Panc1 (cell line): Measurements from ENCODE around the gene CCL16. TPM values are rescaled to one million over a fixed set of nuclear protein-coding genes. Genes with fewer than 3 reads are reported as not detected.

Source experiments
- ATAC-seq: fragments of 200-7000 bp; cut with Tn5 transposase; 2 replicates; pipeline ENCODE4 v1.9.1; 2020; ENCODE audit warnings: mild to moderate bottlenecking, moderate library complexity
- BruUV-seq: library from RNA; stranded (reverse); fragments of 400-500 nt; replicated peaks from 2 replicates; lab custom pipeline; 2021; lab: Mats Ljungman, UMichigan
- CTCF ChIA-PET: fragments of 300-600 bp; sonication (Branson Sonifier 250); formaldehyde crosslinking; loops from one replicate; lab custom pipeline; 2022; ENCODE audit warnings: antibody characterized with exemption; lab: Charles Lee
- POLR2A ChIA-PET: fragments of 300-600 bp; sonication (Branson Sonifier 250); formaldehyde crosslinking; loops from one replicate; lab custom pipeline; 2022; ENCODE audit warnings: antibody characterized with exemption; lab: Charles Lee
- DNase-seq: peaks from one replicate; pipeline ENCODE4 v3.0.0-alpha.2; 2010; ENCODE audit warnings: low read depth, low spot score
- H3K27ac ChIP-seq: 2 replicates; pipeline ENCODE4 v1.5.1; 2011; ENCODE audit warnings: mild to moderate bottlenecking, low read length, inconsistent platforms
- H3K27me3 ChIP-seq: fragments of 200-500 bp; sonication (Bioruptor generic); 2 replicates; pipeline ENCODE4 v1.6.0; 2014; ENCODE audit warnings: low read length, inconsistent platforms; ENCODE audit not compliant: control insufficient read depth, insufficient read depth
- H3K36me3 ChIP-seq: fragments of 200-500 bp; sonication (Bioruptor generic); 2 replicates; pipeline ENCODE4 v1.5.1; 2014; ENCODE audit warnings: inconsistent platforms, mild to moderate bottlenecking, low read length, moderate library complexity; ENCODE audit not compliant: control insufficient read depth, insufficient read depth
- H3K4me1 ChIP-seq: 2 replicates; pipeline ENCODE4 v1.5.1; 2011; ENCODE audit warnings: inconsistent platforms, mild to moderate bottlenecking, low read length, moderate library complexity; ENCODE audit not compliant: control insufficient read depth, insufficient read depth
- H3K4me3 ChIP-seq, 2 experiments: 2 replicates each; pipeline ENCODE4 v1.5.1; 2011 to 2012; ENCODE audit warnings: low read depth in 2 of 2, low read length in 2 of 2, mild to moderate bottlenecking in 2 of 2, inconsistent platforms in 1 of 2, moderate library complexity in 1 of 2
- H3K9me3 ChIP-seq: fragments of 200-500 bp; sonication (Bioruptor generic); 2 replicates; pipeline ENCODE4 v1.5.1; 2014; ENCODE audit warnings: low read depth, mild to moderate bottlenecking, inconsistent platforms, low read length, moderate library complexity; ENCODE audit not compliant: control insufficient read depth, insufficient read depth
- CTCF ChIP-seq: fragments of 450-650 bp; IDR thresholded peaks from 2 replicates; pipeline ENCODE4 v1.5.1; 2017; ENCODE audit warnings: mild to moderate bottlenecking
- POLR2AphosphoS5 ChIP-seq: IDR thresholded peaks from 2 replicates; pipeline ENCODE4 v1.6.1; 2012; ENCODE audit warnings: mild to moderate bottlenecking, low read depth, low read length, moderate library complexity
- SIN3A ChIP-seq: IDR thresholded peaks from 2 replicates; pipeline ENCODE4 v1.6.1; 2012; ENCODE audit warnings: low read depth, mild to moderate bottlenecking, low read length, moderate library complexity, borderline replicate concordance; ENCODE audit not compliant: insufficient read depth
- TCF7L2 ChIP-seq: IDR thresholded peaks from 2 replicates; pipeline ENCODE4 v1.6.1; 2011; ENCODE audit warnings: mild to moderate bottlenecking, low read depth, low read length, inconsistent platforms
- in situ Hi-C: cut with HindIII; loops from 2 replicates; pipeline ENCODE4 v1.10.0; 2016; ENCODE audit warnings: low sequenced_read_pairs, low pct_unique_long_range_greater_than_20kb
- intact Hi-C: fragments of 100-400 bp; cut with micrococcal nuclease; formaldehyde crosslinking; loops from one replicate; pipeline ENCODE4 v1.10.0; 2022; ENCODE audit not compliant: unreplicated experiment
- total RNA-seq: library from RNA; stranded (reverse); gene quantifications from one replicate; pipeline ENCODE4 v1.2.1, GENCODE V29; 2021; ENCODE audit not compliant: unreplicated experiment
- TF ChIP-seq, protein P1 (sequence below), 2 experiments: IDR thresholded peaks; 2 replicates each; pipeline ENCODE4 v1.6.1; 2011 to 2012; ENCODE audit warnings: low read depth in 2 of 2, control low read depth in 1 of 2, low read length in 1 of 2, mild to moderate bottlenecking in 1 of 2, moderate library complexity in 1 of 2; ENCODE audit not compliant: insufficient read depth in 1 of 2

Gene CCL16
- total RNA-seq, 1 experiment from 2014 or later, result not detected

DNA sequence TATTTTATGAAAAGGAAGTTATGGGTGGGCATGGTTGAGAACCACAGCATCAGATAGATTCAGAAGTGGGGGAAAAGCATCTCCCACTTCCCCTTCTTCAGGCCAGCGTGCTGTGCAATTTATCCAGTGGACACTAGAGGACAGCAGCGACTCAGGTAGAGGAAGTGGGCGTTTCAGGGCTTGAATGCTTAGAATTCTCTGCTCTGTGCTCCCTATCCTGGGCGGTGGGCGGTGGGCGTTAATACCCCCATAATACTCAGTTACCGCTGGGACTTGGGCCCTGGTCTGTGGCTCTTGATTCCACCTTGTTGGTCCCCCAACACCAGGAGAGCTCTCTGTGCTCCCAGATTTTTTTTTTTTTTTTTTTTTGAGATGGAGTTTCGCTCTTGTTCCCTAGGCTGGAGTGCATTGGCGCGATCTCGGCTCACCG, 34.1 kb downstream of the CCL16 start:
- peak; percentile 90 for ATAC-seq
- no peaks in the 10 kb centered on the region for H3K36me3 ChIP-seq
- in situ Hi-C loops, result no loop called here
- H3K27ac ChIP-seq, result no peak overlapping the region
- H3K4me3 ChIP-seq, result peak overlapping the region; percentile 38 to 57
- TF ChIP-seq CTCF, result peak; percentile 98
- no peak for TF ChIP-seq TCF7L2
- H3K9me3 ChIP-seq, result no peaks in the 10 kb centered on the region
- no TSS peak for BruUV-seq
- DNase-seq, result peak; percentile 64
- intact Hi-C loops, result no loop called here
- no peaks in the 10 kb centered on the region for H3K4me1 ChIP-seq
- CTCF ChIA-PET, result interaction anchor here (0.6 kb wide), 1 partner anchor 656 kb away, joined by 3 read pairs; no protein-coding TSS in a partner anchor
- no peaks in the 10 kb centered on the region for H3K27me3 ChIP-seq
- POLR2A ChIA-PET, result interaction anchor here (0.6 kb wide), 1 partner anchor 9 kb away, joined by 6 read pairs; no protein-coding TSS in a partner anchor

DNA sequence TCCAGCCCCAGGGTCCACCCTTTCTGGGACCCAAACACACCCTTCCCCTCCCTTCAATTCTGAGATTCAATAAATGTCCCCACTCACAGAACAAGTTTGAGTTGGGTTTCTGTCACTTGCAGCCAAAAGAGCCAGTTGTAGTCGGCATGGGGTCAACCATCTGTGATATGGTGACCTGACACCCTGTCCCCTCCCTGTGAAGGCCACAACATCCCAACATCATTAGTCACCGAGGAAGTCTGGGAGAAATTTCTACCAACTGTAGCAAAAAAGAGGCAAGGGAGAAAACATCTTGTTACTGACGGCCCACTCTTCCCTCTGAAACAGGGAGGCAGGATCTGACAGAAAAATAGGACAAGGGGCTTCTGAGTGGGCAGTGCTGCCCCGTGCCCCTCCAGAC, 37.1 kb downstream of the CCL16 start:
- Histone ChIP-seq H3K36me3 (no peaks in the 10 kb centered on the region), H3K27ac (no peak overlapping the region), H3K27me3 (no peaks in the 10 kb centered on the region), H3K4me1 (no peaks in the 10 kb centered on the region), H3K4me3 (no peak overlapping the region), H3K9me3 (no peaks in the 10 kb centered on the region)
- POLR2A ChIA-PET, result no interaction called here
- ATAC-seq (no peak), DNase-seq (no peak)
- in situ Hi-C loops (no loop called here), intact Hi-C loops (no loop called here)
- no TSS peak for BruUV-seq
- CTCF ChIA-PET, result no interaction called here
- no peak for TF ChIP-seq POLR2AphosphoS5
- TF ChIP-seq CTCF, result no peak
- TF ChIP-seq, protein P1, sequence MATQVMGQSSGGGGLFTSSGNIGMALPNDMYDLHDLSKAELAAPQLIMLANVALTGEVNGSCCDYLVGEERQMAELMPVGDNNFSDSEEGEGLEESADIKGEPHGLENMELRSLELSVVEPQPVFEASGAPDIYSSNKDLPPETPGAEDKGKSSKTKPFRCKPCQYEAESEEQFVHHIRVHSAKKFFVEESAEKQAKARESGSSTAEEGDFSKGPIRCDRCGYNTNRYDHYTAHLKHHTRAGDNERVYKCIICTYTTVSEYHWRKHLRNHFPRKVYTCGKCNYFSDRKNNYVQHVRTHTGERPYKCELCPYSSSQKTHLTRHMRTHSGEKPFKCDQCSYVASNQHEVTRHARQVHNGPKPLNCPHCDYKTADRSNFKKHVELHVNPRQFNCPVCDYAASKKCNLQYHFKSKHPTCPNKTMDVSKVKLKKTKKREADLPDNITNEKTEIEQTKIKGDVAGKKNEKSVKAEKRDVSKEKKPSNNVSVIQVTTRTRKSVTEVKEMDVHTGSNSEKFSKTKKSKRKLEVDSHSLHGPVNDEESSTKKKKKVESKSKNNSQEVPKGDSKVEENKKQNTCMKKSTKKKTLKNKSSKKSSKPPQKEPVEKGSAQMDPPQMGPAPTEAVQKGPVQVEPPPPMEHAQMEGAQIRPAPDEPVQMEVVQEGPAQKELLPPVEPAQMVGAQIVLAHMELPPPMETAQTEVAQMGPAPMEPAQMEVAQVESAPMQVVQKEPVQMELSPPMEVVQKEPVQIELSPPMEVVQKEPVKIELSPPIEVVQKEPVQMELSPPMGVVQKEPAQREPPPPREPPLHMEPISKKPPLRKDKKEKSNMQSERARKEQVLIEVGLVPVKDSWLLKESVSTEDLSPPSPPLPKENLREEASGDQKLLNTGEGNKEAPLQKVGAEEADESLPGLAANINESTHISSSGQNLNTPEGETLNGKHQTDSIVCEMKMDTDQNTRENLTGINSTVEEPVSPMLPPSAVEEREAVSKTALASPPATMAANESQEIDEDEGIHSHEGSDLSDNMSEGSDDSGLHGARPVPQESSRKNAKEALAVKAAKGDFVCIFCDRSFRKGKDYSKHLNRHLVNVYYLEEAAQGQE (IDR thresholded peaks at IDR 0.05; ENCODE audit: insufficient read depth in 1 of 2, low read depth in 2 of 2, low read length in 1 of 2), result no peak
- TF ChIP-seq TCF7L2, result no peak
- TF ChIP-seq SIN3A, result no peak
